Measurements from ENCODE around the gene LAMA5.

- no peak for TF ChIP-seq CTCF (IDR thresholded peaks at IDR 0.05; ENCODE audit: low read depth, low read length)
- no peak for TF ChIP-seq EZH2phosphoT487 (IDR thresholded peaks at IDR 0.05; ENCODE audit: low read depth)
These were observed 50.6 kb downstream of the LAMA5 start for GRCh38 chr20:62316331-62317166.

Data from OCI-LY3 (cell line).